HG03460 (cell line): ENCODE results near the gene MAP4K4.
A peak's percentile ranks its signal among the peaks of the same experiment; 100 is the strongest.
"Not testable (repeated sequence)": the region's sequence is repeated elsewhere in the genome, so short reads cannot be mapped to it uniquely, and the experiment has no call there.

Source experiments
- ATAC-seq: cut with Tn5 transposase; IDR thresholded peaks from one replicate; pipeline ENCODE4 v1.9.1; 2021; ENCODE audit not compliant: unreplicated experiment

MAP4K4 gene

GRCh38 chr2:101899871-101900270 lies 202.4 kb downstream of the MAP4K4 start:
- no peak for ATAC-seq

- ATAC-seq, result no peak
Measured at GRCh38 chr2:101900375-101900774, 202.9 kb downstream of the MAP4K4 start.

GRCh38 chr2:101901241-101901640 lies 203.7 kb downstream of the MAP4K4 start:
- no peak for ATAC-seq

GRCh38 chr2:101902169-101902568 lies 204.7 kb downstream of the MAP4K4 start:
- no peak for ATAC-seq

GRCh38 chr2:101904916-101905315 lies 207.4 kb downstream of the MAP4K4 start:
- ATAC-seq, result no peak

- no peak for ATAC-seq
Measured at GRCh38 chr2:101905746-101906336, 208.3 kb downstream of the MAP4K4 start.

- ATAC-seq, result no peak
Measured at GRCh38 chr2:101909760-101910159, 212.3 kb downstream of the MAP4K4 start.

GRCh38 chr2:101912545-101912944 lies 215.0 kb downstream of the MAP4K4 start:
- ATAC-seq, result peak; percentile 93

- no peak for ATAC-seq
Measured at GRCh38 chr2:101921319-101921952, 223.9 kb downstream of the MAP4K4 start.

- no peak for ATAC-seq
Measured at GRCh38 chr2:101921953-101922325, 224.4 kb downstream of the MAP4K4 start.

GRCh38 chr2:101924311-101924710 lies 226.8 kb downstream of the MAP4K4 start:
- not testable (repeated sequence) for ATAC-seq

- ATAC-seq, result no peak
Measured at GRCh38 chr2:101930019-101930418, 232.5 kb downstream of the MAP4K4 start.

- no peak for ATAC-seq
Measured at GRCh38 chr2:101930847-101931246, 233.3 kb downstream of the MAP4K4 start.

GRCh38 chr2:101931402-101931801 lies 233.9 kb downstream of the MAP4K4 start:
- no peak for ATAC-seq

GRCh38 chr2:101935764-101936163 lies 238.3 kb downstream of the MAP4K4 start:
- not testable (repeated sequence) for ATAC-seq

- no peak for ATAC-seq
Measured at GRCh38 chr2:101942851-101943250, 245.3 kb downstream of the MAP4K4 start.
